HepG2 (cell line): ENCODE results near the gene RNPEPL1. TPM values are rescaled to one million over a fixed set of nuclear protein-coding genes. Genes with fewer than 3 reads are reported as not detected.

ENCODE experiments used
- EP300 ChIP-seq, 3 experiments: sonication (generic) in 1 of 3; formaldehyde crosslinking in 1 of 3; IDR thresholded peaks; 2 replicates each; pipeline versions ENCODE4 v1.5.1 to v1.6.1; 2011 to 2020; ENCODE audit warnings: low read depth in 2 of 3, low read length in 2 of 3, borderline replicate concordance in 1 of 3, improper control_type of control experiment in 1 of 3, mild to moderate bottlenecking in 1 of 3, missing genetic modification reagents in 1 of 3, moderate library complexity in 1 of 3
- HDAC2 ChIP-seq: sonication (generic); formaldehyde crosslinking; IDR thresholded peaks from 2 replicates; pipeline ENCODE4 v1.4.0; 2020; ENCODE audit warnings: missing genetic modification reagents
- ISL2 ChIP-seq: sonication (generic); formaldehyde crosslinking; IDR thresholded peaks from 2 replicates; pipeline ENCODE4 v1.5.0; 2020; ENCODE audit warnings: missing genetic modification reagents
- PPARG ChIP-seq: conservative IDR thresholded peaks from 2 replicates; pipeline ENCODE4 v1.6.1; 2016; ENCODE audit warnings: missing biosample characterization, missing genetic modification reagents
- SNRNP70 ChIP-seq: fragments of 200-400 bp; formaldehyde crosslinking; IDR thresholded peaks from 2 replicates; pipeline ENCODE4 v1.6.1; 2017; ENCODE audit warnings: mild to moderate bottlenecking, low read depth, low read length, moderate library complexity
- TEAD2 ChIP-seq: sonication (generic); formaldehyde crosslinking; IDR thresholded peaks from 2 replicates; pipeline ENCODE4 v1.9.0; 2021; ENCODE audit warnings: missing genetic modification reagents
- XRCC5 ChIP-seq: fragments of 200-400 bp; formaldehyde crosslinking; optimal IDR thresholded peaks from 2 replicates; pipeline ENCODE3; 2017; ENCODE audit warnings: mild to moderate bottlenecking, low read length
- ZFY ChIP-seq: sonication (generic); formaldehyde crosslinking; IDR thresholded peaks from 2 replicates; pipeline ENCODE4 v1.4.0; 2020; ENCODE audit warnings: missing genetic modification reagents
- ZNF274 ChIP-seq: sonication (generic); formaldehyde crosslinking; IDR thresholded peaks from 2 replicates; pipeline ENCODE4 v1.5.1; 2020; ENCODE audit warnings: mild to moderate bottlenecking, missing genetic modification reagents
- ZNF614 ChIP-seq: IDR thresholded peaks from 2 replicates; pipeline ENCODE4 v1.6.1; 2018; ENCODE audit warnings: missing biosample characterization, missing genetic modification reagents, inconsistent platforms, borderline replicate concordance
- ZNF746 ChIP-seq: sonication (generic); formaldehyde crosslinking; IDR thresholded peaks from 2 replicates; pipeline ENCODE4 v1.8.0; 2022; ENCODE audit warnings: mild to moderate bottlenecking, missing genetic modification reagents
- ZNF784 ChIP-seq: sonication (generic); formaldehyde crosslinking; IDR thresholded peaks from 2 replicates; pipeline ENCODE4 v1.5.1; 2020; ENCODE audit warnings: missing genetic modification reagents, mild to moderate bottlenecking, borderline replicate concordance
- polyA plus RNA-seq, 8 experiments: library from polyadenylated mRNA; depleted of rRNA in 3 of 8; stranded (reverse) in 7 of 8; unstranded in 1 of 8; fragments of >200 nt; fragmentation: Illumina TruSeq in 4 of 8; extraction: Trizol in 4 of 8; gene quantifications; 2 replicates each; pipeline versions ENCODE4 v1.2.1 to v1.2.3, GENCODE V29; 2011 to 2016; ENCODE audit warnings: low read depth in 4 of 8, missing spikeins in 1 of 8, mixed read lengths in 1 of 8; ENCODE audit not compliant: insufficient read depth in 1 of 8
- total RNA-seq, 5 experiments: library from RNA; depleted of rRNA; stranded (reverse); fragments of >200 nt; fragmentation: Illumina TruSeq; extraction: Trizol; gene quantifications; 2 replicates each; pipeline ENCODE4 v1.2.3, GENCODE V29; 2016; ENCODE audit warnings: low read depth in 1 of 5
- TF ChIP-seq, protein P1 (sequence below): sonication (generic); formaldehyde crosslinking; IDR thresholded peaks from 2 replicates; pipeline ENCODE4 v1.5.0; 2020; ENCODE audit warnings: mild to moderate bottlenecking, missing genetic modification reagents, moderate library complexity
- TF ChIP-seq, protein P2 (sequence below): sonication (generic); formaldehyde crosslinking; conservative IDR thresholded peaks from 2 replicates; pipeline ENCODE4 v1.5.0; 2020; ENCODE audit warnings: missing genetic modification reagents
- TF ChIP-seq, protein P3 (sequence below): sonication (generic); formaldehyde crosslinking; IDR thresholded peaks from 2 replicates; pipeline ENCODE4 v1.5.1; 2020; ENCODE audit warnings: mild to moderate bottlenecking, moderate library complexity, missing genetic modification reagents
- TF ChIP-seq, protein P4 (sequence below): sonication (generic); formaldehyde crosslinking; IDR thresholded peaks from 2 replicates; pipeline ENCODE4 v1.4.0; 2020; ENCODE audit warnings: mild to moderate bottlenecking, missing genetic modification reagents
- TF ChIP-seq, protein P5 (sequence below): sonication (generic); formaldehyde crosslinking; conservative IDR thresholded peaks from 2 replicates; pipeline ENCODE4 v1.8.0; 2022; ENCODE audit warnings: low read depth, missing genetic modification reagents
- TF ChIP-seq, protein P6 (sequence below): IDR thresholded peaks from 2 replicates; pipeline ENCODE4 v1.6.1; 2016; ENCODE audit warnings: missing genetic modification reagents, missing compliant biosample characterization

Gene RNPEPL1
- total and polyA plus RNA-seq, 2 of the 13 experiments (the other 11 are each of a cell fraction or from before 2014, with no cell fraction given): 13.0 to 18.0 TPM

- TF ChIP-seq ISL2 (CRISPR knock-in tag) (peak; percentile 86), ZNF274 (CRISPR knock-in tag) (peak; percentile 24; the same call in 1 of the 2 replicates), ZFY (CRISPR knock-in tag) (peak; percentile 97), SNRNP70 (no peak), EP300 (IDR thresholded peaks at IDR 0.05; ENCODE audit: low read depth in 2 of 2, low read length in 2 of 2) (peak; percentile 31 to 53; a peak in 1 of 4 replicates), EP300 (CRISPR knock-in tag; IDR thresholded peaks at IDR 0.05; ENCODE audit: borderline replicate concordance) (no peak), ZNF614 (CRISPR knock-in tag) (peak; percentile 85; the same call in 1 of the 2 replicates), ZNF784 (CRISPR knock-in tag) (no peak; the same call in 1 of the 2 replicates), ZNF746 (no peak), XRCC5 (peak; percentile 58), HDAC2 (CRISPR knock-in tag) (peak; percentile 88), PPARG (CRISPR knock-in tag) (peak; percentile 54), TEAD2 (CRISPR knock-in tag) (0 out of 2 replicates have a peak, but pooled peaks have one; percentile 75)
- TF ChIP-seq, protein P1, sequence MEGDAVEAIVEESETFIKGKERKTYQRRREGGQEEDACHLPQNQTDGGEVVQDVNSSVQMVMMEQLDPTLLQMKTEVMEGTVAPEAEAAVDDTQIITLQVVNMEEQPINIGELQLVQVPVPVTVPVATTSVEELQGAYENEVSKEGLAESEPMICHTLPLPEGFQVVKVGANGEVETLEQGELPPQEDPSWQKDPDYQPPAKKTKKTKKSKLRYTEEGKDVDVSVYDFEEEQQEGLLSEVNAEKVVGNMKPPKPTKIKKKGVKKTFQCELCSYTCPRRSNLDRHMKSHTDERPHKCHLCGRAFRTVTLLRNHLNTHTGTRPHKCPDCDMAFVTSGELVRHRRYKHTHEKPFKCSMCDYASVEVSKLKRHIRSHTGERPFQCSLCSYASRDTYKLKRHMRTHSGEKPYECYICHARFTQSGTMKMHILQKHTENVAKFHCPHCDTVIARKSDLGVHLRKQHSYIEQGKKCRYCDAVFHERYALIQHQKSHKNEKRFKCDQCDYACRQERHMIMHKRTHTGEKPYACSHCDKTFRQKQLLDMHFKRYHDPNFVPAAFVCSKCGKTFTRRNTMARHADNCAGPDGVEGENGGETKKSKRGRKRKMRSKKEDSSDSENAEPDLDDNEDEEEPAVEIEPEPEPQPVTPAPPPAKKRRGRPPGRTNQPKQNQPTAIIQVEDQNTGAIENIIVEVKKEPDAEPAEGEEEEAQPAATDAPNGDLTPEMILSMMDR (CRISPR knock-in tag): no peak; the same call in 1 of the 2 replicates
- TF ChIP-seq, protein P2, sequence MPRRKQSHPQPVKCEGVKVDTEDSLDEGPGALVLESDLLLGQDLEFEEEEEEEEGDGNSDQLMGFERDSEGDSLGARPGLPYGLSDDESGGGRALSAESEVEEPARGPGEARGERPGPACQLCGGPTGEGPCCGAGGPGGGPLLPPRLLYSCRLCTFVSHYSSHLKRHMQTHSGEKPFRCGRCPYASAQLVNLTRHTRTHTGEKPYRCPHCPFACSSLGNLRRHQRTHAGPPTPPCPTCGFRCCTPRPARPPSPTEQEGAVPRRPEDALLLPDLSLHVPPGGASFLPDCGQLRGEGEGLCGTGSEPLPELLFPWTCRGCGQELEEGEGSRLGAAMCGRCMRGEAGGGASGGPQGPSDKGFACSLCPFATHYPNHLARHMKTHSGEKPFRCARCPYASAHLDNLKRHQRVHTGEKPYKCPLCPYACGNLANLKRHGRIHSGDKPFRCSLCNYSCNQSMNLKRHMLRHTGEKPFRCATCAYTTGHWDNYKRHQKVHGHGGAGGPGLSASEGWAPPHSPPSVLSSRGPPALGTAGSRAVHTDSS: peak; percentile 99
- TF ChIP-seq, protein P3, sequence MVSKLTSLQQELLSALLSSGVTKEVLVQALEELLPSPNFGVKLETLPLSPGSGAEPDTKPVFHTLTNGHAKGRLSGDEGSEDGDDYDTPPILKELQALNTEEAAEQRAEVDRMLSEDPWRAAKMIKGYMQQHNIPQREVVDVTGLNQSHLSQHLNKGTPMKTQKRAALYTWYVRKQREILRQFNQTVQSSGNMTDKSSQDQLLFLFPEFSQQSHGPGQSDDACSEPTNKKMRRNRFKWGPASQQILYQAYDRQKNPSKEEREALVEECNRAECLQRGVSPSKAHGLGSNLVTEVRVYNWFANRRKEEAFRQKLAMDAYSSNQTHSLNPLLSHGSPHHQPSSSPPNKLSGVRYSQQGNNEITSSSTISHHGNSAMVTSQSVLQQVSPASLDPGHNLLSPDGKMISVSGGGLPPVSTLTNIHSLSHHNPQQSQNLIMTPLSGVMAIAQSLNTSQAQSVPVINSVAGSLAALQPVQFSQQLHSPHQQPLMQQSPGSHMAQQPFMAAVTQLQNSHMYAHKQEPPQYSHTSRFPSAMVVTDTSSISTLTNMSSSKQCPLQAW (CRISPR knock-in tag): peak; percentile 94
- TF ChIP-seq, protein P4, sequence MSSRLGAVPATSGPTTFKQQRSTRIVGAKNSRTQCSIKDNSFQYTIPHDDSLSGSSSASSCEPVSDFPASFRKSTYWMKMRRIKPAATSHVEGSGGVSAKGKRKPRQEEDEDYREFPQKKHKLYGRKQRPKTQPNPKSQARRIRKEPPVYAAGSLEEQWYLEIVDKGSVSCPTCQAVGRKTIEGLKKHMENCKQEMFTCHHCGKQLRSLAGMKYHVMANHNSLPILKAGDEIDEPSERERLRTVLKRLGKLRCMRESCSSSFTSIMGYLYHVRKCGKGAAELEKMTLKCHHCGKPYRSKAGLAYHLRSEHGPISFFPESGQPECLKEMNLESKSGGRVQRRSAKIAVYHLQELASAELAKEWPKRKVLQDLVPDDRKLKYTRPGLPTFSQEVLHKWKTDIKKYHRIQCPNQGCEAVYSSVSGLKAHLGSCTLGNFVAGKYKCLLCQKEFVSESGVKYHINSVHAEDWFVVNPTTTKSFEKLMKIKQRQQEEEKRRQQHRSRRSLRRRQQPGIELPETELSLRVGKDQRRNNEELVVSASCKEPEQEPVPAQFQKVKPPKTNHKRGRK (CRISPR knock-in tag): peak; percentile 67; the same call in 1 of the 2 replicates
- TF ChIP-seq, protein P5, sequence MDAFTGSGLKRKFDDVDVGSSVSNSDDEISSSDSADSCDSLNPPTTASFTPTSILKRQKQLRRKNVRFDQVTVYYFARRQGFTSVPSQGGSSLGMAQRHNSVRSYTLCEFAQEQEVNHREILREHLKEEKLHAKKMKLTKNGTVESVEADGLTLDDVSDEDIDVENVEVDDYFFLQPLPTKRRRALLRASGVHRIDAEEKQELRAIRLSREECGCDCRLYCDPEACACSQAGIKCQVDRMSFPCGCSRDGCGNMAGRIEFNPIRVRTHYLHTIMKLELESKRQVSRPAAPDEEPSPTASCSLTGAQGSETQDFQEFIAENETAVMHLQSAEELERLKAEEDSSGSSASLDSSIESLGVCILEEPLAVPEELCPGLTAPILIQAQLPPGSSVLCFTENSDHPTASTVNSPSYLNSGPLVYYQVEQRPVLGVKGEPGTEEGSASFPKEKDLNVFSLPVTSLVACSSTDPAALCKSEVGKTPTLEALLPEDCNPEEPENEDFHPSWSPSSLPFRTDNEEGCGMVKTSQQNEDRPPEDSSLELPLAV (CRISPR knock-in tag): 0 out of 2 replicates have a peak, but pooled peaks have one; percentile 72
- TF ChIP-seq, protein P6, sequence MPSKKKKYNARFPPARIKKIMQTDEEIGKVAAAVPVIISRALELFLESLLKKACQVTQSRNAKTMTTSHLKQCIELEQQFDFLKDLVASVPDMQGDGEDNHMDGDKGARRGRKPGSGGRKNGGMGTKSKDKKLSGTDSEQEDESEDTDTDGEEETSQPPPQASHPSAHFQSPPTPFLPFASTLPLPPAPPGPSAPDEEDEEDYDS (CRISPR knock-in tag): peak; percentile 62; the same call in 1 of the 2 replicates
Observed at GRCh38 chr2:240586198-240586918, 18.1 kb downstream of the RNPEPL1 start, which contains the start of gene CAPN10 (continued).
